Measurements from ENCODE around the gene SSBP3. TPM values are rescaled to one million over a fixed set of nuclear protein-coding genes. Genes with fewer than 3 reads are reported as not detected.

The SSBP3 gene
- total RNA-seq, 1 experiment from 2014 or later = 42.1 TPM

DNA sequence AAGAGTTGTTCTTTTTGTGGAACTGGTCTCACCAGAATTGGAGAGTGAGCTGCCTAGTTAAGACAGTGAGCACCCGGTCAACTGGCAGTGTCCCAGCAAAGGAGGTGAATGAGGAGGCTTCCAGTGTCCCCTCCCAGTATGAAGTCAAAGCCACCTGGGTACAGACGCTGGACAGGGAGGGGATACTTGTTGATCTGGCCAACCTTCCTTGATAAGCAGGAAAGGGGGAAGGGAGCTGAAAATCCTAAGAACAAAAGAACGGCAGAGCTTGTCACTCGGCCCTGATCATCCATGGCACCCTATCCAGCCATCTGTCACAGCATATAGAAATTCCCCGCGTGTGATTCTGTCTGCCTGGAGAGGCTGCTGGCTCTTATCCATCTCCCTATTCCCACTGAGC, 91.5 kb downstream of the SSBP3 start:
- no peak overlapping the region for H3K27ac Mint-ChIP-seq (ENCODE audit: unreplicated experiment)
- POLR2A ChIA-PET = no interaction called here
- no peaks in the 10 kb centered on the region for H3K27me3 Mint-ChIP-seq (ENCODE audit: insufficient read depth, unreplicated experiment)
- BruUV-seq (replicated peaks) = no TSS peak
- DNase-seq = no peak
- H3K9me3 Mint-ChIP-seq (ENCODE audit: unreplicated experiment) = no peaks in the 10 kb centered on the region
- H3K4me1 ChIP-seq = no peaks in the 10 kb centered on the region
- CTCF ChIA-PET = no interaction called here
- H3K4me3 ChIP-seq (ENCODE audit: low read depth, low read length) = no peak overlapping the region
- TF ChIP-seq, protein P1, sequence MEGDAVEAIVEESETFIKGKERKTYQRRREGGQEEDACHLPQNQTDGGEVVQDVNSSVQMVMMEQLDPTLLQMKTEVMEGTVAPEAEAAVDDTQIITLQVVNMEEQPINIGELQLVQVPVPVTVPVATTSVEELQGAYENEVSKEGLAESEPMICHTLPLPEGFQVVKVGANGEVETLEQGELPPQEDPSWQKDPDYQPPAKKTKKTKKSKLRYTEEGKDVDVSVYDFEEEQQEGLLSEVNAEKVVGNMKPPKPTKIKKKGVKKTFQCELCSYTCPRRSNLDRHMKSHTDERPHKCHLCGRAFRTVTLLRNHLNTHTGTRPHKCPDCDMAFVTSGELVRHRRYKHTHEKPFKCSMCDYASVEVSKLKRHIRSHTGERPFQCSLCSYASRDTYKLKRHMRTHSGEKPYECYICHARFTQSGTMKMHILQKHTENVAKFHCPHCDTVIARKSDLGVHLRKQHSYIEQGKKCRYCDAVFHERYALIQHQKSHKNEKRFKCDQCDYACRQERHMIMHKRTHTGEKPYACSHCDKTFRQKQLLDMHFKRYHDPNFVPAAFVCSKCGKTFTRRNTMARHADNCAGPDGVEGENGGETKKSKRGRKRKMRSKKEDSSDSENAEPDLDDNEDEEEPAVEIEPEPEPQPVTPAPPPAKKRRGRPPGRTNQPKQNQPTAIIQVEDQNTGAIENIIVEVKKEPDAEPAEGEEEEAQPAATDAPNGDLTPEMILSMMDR (IDR thresholded peaks at IDR 0.05; ENCODE audit: insufficient read depth in 1 of 2, low read depth in 1 of 2, low read length in 1 of 2, severe bottlenecking in 1 of 2, unreplicated experiment in 1 of 2) = no peak
- H3K27me3 ChIP-seq (replicated peaks; ENCODE audit: control insufficient read depth, insufficient read depth, low read length) = no peaks in the 10 kb centered on the region
- H3K4me1 Mint-ChIP-seq (ENCODE audit: low read depth, unreplicated experiment) = no peaks in the 10 kb centered on the region
- no peaks in the 10 kb centered on the region for H3K9me3 ChIP-seq
- H3K36me3 ChIP-seq (ENCODE audit: control insufficient read depth, insufficient read depth, low read length) = no peaks in the 10 kb centered on the region
- intact Hi-C loops (cut with micrococcal nuclease; ENCODE audit: unreplicated experiment) = no loop called here
- no peak overlapping the region for H3K4me3 Mint-ChIP-seq (ENCODE audit: unreplicated experiment)
- H3K36me3 Mint-ChIP-seq (ENCODE audit: insufficient read depth, unreplicated experiment) = peaks cover 11% of the 10 kb centered on the region

DNA sequence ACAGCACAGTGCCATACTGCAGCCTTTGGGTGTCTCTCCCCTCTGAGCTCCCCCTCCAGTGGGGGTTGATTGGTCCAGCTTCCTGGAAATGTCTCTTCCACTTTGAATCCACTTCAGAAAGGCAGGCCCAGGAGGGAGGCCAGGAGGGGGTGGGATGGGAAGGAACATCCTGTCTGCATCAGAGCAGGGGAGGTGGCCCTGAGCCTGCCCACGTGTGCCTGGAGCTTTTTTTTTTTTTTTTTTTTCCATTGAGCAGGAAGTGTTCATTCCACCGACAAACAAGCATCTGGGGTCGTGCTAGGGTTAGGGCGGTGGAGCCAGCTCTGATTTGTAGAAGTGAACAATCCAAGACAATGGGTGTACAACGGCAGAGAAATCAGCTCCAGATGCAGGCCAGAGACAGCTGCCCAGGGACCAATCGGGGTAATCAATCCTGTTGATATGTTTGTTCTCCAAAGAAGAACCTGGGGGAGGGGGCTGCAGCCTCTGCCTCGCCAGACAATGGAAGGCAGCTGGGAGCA, 93.3 kb downstream of the SSBP3 start:
- no peak for DNase-seq
- Histone ChIP-seq H3K9me3 (no peaks in the 10 kb centered on the region), H3K36me3 (ENCODE audit: control insufficient read depth, insufficient read depth, low read length) (no peaks in the 10 kb centered on the region), H3K4me3 (ENCODE audit: low read depth, low read length) (no peak overlapping the region), H3K4me1 (no peaks in the 10 kb centered on the region), H3K27me3 (replicated peaks; ENCODE audit: control insufficient read depth, insufficient read depth, low read length) (no peaks in the 10 kb centered on the region)
- intact Hi-C loops (cut with micrococcal nuclease; ENCODE audit: unreplicated experiment) = no loop called here
- POLR2A ChIA-PET = interaction anchor here (0.5 to 0.6 kb wide), 2 partner anchors 13 to 176 kb away, joined by 3 to 7 read pairs; no protein-coding TSS in a partner anchor
- no peaks in the 10 kb centered on the region for H3K4me1 Mint-ChIP-seq (ENCODE audit: low read depth, unreplicated experiment)
- H3K4me3 Mint-ChIP-seq (ENCODE audit: unreplicated experiment) = no peak overlapping the region
- H3K27me3 Mint-ChIP-seq (ENCODE audit: insufficient read depth, unreplicated experiment) = no peaks in the 10 kb centered on the region
- CTCF ChIA-PET = interaction anchor here (0.6 kb wide), 1 partner anchor 50 kb away, joined by 4 read pairs; no protein-coding TSS in a partner anchor
- BruUV-seq (replicated peaks) = no TSS peak
- no peak overlapping the region for H3K27ac Mint-ChIP-seq (ENCODE audit: unreplicated experiment)
- H3K9me3 Mint-ChIP-seq (ENCODE audit: unreplicated experiment) = no peaks in the 10 kb centered on the region
- TF ChIP-seq, protein P1 (IDR thresholded peaks at IDR 0.05; ENCODE audit: insufficient read depth in 1 of 2, low read depth in 1 of 2, low read length in 1 of 2, severe bottlenecking in 1 of 2, unreplicated experiment in 1 of 2) = no peak
- H3K36me3 Mint-ChIP-seq (ENCODE audit: insufficient read depth, unreplicated experiment) = peaks cover 11% of the 10 kb centered on the region

DNA sequence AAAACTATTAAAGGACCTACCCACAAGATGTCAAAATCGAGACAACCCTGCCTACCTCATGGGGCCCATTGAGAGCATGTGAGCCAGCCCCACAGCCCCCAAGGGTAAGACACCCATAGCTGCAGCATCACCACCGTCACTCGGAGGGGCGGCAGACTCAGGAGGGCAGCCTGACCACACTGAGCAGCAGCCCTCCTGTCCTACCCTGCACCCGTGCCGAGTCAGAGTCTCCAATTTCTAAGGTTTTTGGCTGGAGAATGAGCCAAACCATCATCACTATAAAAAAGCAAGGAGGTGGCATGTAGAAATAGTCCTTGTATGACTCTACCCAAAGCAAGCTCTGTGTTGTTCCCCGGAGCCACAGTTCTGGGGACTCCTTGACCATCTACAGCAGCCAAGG, 94.7 kb downstream of the SSBP3 start:
- Mint-ChIP-seq H3K4me3 (ENCODE audit: unreplicated experiment) (no peak overlapping the region), H3K36me3 (ENCODE audit: insufficient read depth, unreplicated experiment) (peaks cover 5% of the 10 kb centered on the region), H3K9me3 (ENCODE audit: unreplicated experiment) (no peaks in the 10 kb centered on the region), H3K27me3 (ENCODE audit: insufficient read depth, unreplicated experiment) (no peaks in the 10 kb centered on the region), H3K27ac (ENCODE audit: unreplicated experiment) (no peak overlapping the region), H3K4me1 (ENCODE audit: low read depth, unreplicated experiment) (no peaks in the 10 kb centered on the region)
- BruUV-seq (replicated peaks) = no TSS peak
- no peaks in the 10 kb centered on the region for H3K27me3 ChIP-seq (replicated peaks; ENCODE audit: control insufficient read depth, insufficient read depth, low read length)
- ChIA-PET CTCF (interaction anchor here (0.7 kb wide), 1 partner anchor 10 kb away, joined by 3 read pairs; no protein-coding TSS in a partner anchor), POLR2A (no interaction called here)
- intact Hi-C loops (cut with micrococcal nuclease; ENCODE audit: unreplicated experiment) = no loop called here
- no peak for DNase-seq
- H3K4me1 ChIP-seq = no peaks in the 10 kb centered on the region
- no peak overlapping the region for H3K4me3 ChIP-seq (ENCODE audit: low read depth, low read length)
- no peaks in the 10 kb centered on the region for H3K36me3 ChIP-seq (ENCODE audit: control insufficient read depth, insufficient read depth, low read length)
- no peaks in the 10 kb centered on the region for H3K9me3 ChIP-seq
- TF ChIP-seq, protein P1 (IDR thresholded peaks at IDR 0.05; ENCODE audit: insufficient read depth in 1 of 2, low read depth in 1 of 2, low read length in 1 of 2, severe bottlenecking in 1 of 2, unreplicated experiment in 1 of 2) = no peak
